Tongue (tissue), 2 donors: ENCODE data around the gene SNX30. TPM values are rescaled to one million over a fixed set of nuclear protein-coding genes. Genes with fewer than 3 reads are reported as not detected.
"Not testable (repeated sequence)": the region's sequence is repeated elsewhere in the genome, so short reads cannot be mapped to it uniquely, and the experiment has no call there.

ENCODE experiments used
- DNase-seq: peaks from one replicate; pipeline ENCODE4 v3.0.0-alpha.2; 2015
- total RNA-seq: library from RNA; depleted of rRNA; stranded (reverse); fragments of >200 nt; gene quantifications from one replicate; pipeline ENCODE4 v1.2.3, GENCODE V29; 2014

The SNX30 gene
- 20.8 TPM for total RNA-seq

GRCh38 chr9:112750016-112750763 is at the start of gene SNX30:
Gene SNX30 (plus strand): TSS chr9:112750760. CDS start chr9:112751002, 242 bp downstream.
- peak; percentile 96 for DNase-seq

- DNase-seq, result no peak
These were observed 47.3 kb upstream of the SNX30 start for GRCh38 chr9:112703304-112703703.

- DNase-seq, result peak; percentile 63
These were observed 44.7 kb upstream of the SNX30 start for GRCh38 chr9:112705768-112706427.

GRCh38 chr9:112711050-112711689 is 39.4 kb upstream of the SNX30 start:
- peak; percentile 43 for DNase-seq

- no peak for DNase-seq
These were observed 37.9 kb upstream of the SNX30 start for GRCh38 chr9:112712678-112713077.

- peak; percentile 98 for DNase-seq
These were observed 32.8 kb upstream of the SNX30 start, which contains the start of gene INIP for GRCh38 chr9:112717661-112718331. Gene INIP (minus strand): TSS chr9:112718117. CDS start chr9:112716485, 1,632 bp downstream.

- peak; percentile 24 for DNase-seq
These were observed 31.3 kb upstream of the SNX30 start for GRCh38 chr9:112719241-112719691.

- DNase-seq, result no peak
These were observed 30.9 kb upstream of the SNX30 start for GRCh38 chr9:112719696-112720095.

GRCh38 chr9:112720113-112720780 is 30.3 kb upstream of the SNX30 start:
- no peak for DNase-seq

- not testable (repeated sequence) for DNase-seq
These were observed 27.8 kb upstream of the SNX30 start for GRCh38 chr9:112722749-112723148.

- no peak for DNase-seq
These were observed 24.6 kb upstream of the SNX30 start for GRCh38 chr9:112725961-112726360.

- DNase-seq, result no peak
These were observed 24.1 kb upstream of the SNX30 start for GRCh38 chr9:112726428-112726827.

- no peak for DNase-seq
These were observed 22.2 kb upstream of the SNX30 start for GRCh38 chr9:112728401-112728800.

- DNase-seq, result no peak
These were observed 18.6 kb upstream of the SNX30 start for GRCh38 chr9:112731971-112732370.

- no peak for DNase-seq
These were observed 15.7 kb upstream of the SNX30 start for GRCh38 chr9:112734892-112735291.

- DNase-seq, result no peak
These were observed 7.2 kb upstream of the SNX30 start for GRCh38 chr9:112743216-112743836.

- DNase-seq, result no peak
These were observed 6.4 kb upstream of the SNX30 start for GRCh38 chr9:112744177-112744576.

GRCh38 chr9:112747094-112747493 is 3.5 kb upstream of the SNX30 start:
- DNase-seq, result no peak

- DNase-seq, result no peak
These were observed 150 bp downstream of the SNX30 start for GRCh38 chr9:112750764-112751055.

- peak; percentile 71 for DNase-seq
These were observed 666 bp downstream of the SNX30 start for GRCh38 chr9:112751056-112751795.
